Neural progenitor cell (in vitro differentiated cells): Measurements from ENCODE around the gene RNU7-1.
A peak's percentile ranks its signal among the peaks of the same experiment; 100 is the strongest.

Source experiments
- EZH2 ChIP-seq: fragments of 200-600 bp; sonication (generic); IDR thresholded peaks from 2 replicates; pipeline ENCODE4 v1.6.1; 2017; ENCODE audit warnings: antibody characterized with exemption, mild to moderate bottlenecking, moderate library complexity
- EZH2phosphoT487 ChIP-seq: fragments of 200-600 bp; sonication (generic); IDR thresholded peaks from 2 replicates; pipeline ENCODE4 v1.6.1; 2017; ENCODE audit warnings: antibody characterized with exemption
- TF ChIP-seq, protein P1 (sequence below): fragments of 200-600 bp; sonication (generic); IDR thresholded peaks from 2 replicates; pipeline ENCODE4 v1.5.1; 2017; ENCODE audit warnings: antibody characterized with exemption, mild to moderate bottlenecking

DNA sequence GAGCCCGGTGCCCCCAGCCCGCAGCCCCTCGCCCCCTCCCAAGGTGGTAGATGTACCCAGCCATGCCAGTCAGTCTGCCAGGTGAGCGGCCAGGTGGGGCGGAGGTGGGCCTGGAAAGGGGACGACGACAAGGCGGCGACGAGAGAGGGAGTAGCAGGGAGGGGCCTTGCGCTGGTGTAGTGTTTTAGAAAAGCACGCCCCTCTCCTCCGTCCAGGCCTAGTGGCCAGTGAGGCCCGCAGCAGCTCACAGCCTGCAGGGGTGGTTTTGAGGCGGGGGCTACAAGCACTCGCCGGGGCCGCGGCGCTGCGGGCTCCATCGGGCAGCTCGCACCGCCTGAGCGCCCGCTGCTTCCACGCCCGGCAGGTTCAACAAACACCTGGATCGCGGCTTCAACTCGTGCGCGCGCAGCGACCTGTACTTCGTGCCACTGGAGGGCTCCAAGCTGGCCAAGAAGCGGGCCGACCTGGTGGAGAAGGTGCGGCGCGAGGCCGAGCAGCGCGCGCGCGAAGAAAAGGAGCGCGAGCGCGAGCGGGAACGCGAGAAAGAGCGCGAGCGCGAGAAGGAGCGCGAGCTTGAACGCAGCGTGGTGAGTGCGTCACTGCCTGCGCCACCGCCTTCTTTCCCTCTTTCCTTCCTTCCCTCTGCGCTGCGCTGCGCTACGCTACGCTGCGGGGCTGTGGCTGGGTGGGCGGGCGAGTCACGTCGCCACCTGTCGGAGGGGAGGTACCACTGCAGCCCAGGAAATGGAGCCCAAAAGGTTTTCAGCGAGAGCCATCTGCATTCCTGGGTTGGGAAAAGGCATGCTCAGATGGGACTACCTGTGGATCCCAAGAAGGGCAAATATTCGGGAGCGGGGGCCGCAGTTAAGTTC, 5.9 kb upstream of the RNU7-1 start:
- TF ChIP-seq, protein P1, sequence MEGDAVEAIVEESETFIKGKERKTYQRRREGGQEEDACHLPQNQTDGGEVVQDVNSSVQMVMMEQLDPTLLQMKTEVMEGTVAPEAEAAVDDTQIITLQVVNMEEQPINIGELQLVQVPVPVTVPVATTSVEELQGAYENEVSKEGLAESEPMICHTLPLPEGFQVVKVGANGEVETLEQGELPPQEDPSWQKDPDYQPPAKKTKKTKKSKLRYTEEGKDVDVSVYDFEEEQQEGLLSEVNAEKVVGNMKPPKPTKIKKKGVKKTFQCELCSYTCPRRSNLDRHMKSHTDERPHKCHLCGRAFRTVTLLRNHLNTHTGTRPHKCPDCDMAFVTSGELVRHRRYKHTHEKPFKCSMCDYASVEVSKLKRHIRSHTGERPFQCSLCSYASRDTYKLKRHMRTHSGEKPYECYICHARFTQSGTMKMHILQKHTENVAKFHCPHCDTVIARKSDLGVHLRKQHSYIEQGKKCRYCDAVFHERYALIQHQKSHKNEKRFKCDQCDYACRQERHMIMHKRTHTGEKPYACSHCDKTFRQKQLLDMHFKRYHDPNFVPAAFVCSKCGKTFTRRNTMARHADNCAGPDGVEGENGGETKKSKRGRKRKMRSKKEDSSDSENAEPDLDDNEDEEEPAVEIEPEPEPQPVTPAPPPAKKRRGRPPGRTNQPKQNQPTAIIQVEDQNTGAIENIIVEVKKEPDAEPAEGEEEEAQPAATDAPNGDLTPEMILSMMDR = peak; percentile 90
- TF ChIP-seq EZH2phosphoT487 = peak; percentile 22
- TF ChIP-seq EZH2 = no peak
